GM19438 (cell line): Measurements from ENCODE around the gene ALS2CL.

Experiments
- ATAC-seq: cut with Tn5 transposase; IDR thresholded peaks from one replicate; pipeline ENCODE4 v1.9.1; 2021; ENCODE audit warnings: low read depth; ENCODE audit not compliant: unreplicated experiment

ALS2CL gene

GRCh38 chr3:46643701-46644100, 49.8 kb downstream of the ALS2CL start:
- ATAC-seq, result no peak

GRCh38 chr3:46642971-46643370, 50.5 kb downstream of the ALS2CL start:
- ATAC-seq, result no peak

- ATAC-seq, result no peak
Observed at GRCh38 chr3:46640927-46641326, 52.6 kb downstream of the ALS2CL start.

GRCh38 chr3:46639221-46639620, 54.3 kb downstream of the ALS2CL start:
- no peak for ATAC-seq

GRCh38 chr3:46634856-46635255, 58.6 kb downstream of the ALS2CL start:
- no peak for ATAC-seq

- no peak for ATAC-seq
Observed at GRCh38 chr3:46632792-46633191, 60.7 kb downstream of the ALS2CL start.

GRCh38 chr3:46629551-46630517, 63.6 kb downstream of the ALS2CL start:
- peak; percentile 94 for ATAC-seq

GRCh38 chr3:46628901-46629369, 64.5 kb downstream of the ALS2CL start:
- no peak for ATAC-seq

GRCh38 chr3:46627078-46627477, 66.4 kb downstream of the ALS2CL start:
- ATAC-seq, result no peak

- ATAC-seq, result no peak
Observed at GRCh38 chr3:46626039-46626438, 67.4 kb downstream of the ALS2CL start.

GRCh38 chr3:46624975-46625490, 68.4 kb downstream of the ALS2CL start:
- no peak for ATAC-seq

GRCh38 chr3:46624533-46624932, 68.9 kb downstream of the ALS2CL start:
- no peak for ATAC-seq

- no peak for ATAC-seq
Observed at GRCh38 chr3:46619845-46620778, 73.4 kb downstream of the ALS2CL start.
